DMS114 treated with DMSO at 0.1 percent for 48 hours (cell line): Measurements from ENCODE around the gene KRT3.
"Not testable (repeated sequence)": the region's sequence is repeated elsewhere in the genome, so short reads cannot be mapped to it uniquely, and the experiment has no call there.

Experiments
- DNase-seq: peaks from one replicate; lab custom pipeline; 2025; ENCODE audit not compliant: unreplicated experiment; lab: John Stamatoyannopoulos, UW

KRT3 gene

GRCh38 chr12:52798671-52799504 is 3.0 kb upstream of the KRT3 start:
- no peak for DNase-seq

GRCh38 chr12:52798003-52798670 is 2.2 kb upstream of the KRT3 start:
- DNase-seq, result no peak

GRCh38 chr12:52797529-52797894 is 1.6 kb upstream of the KRT3 start:
- no peak for DNase-seq

GRCh38 chr12:52796839-52797528 is 1.1 kb upstream of the KRT3 start:
- DNase-seq, result no peak

- no peak for DNase-seq
These were observed 495 bp upstream of the KRT3 start for GRCh38 chr12:52796429-52796794.

- DNase-seq, result not testable (repeated sequence)
These were observed 614 bp downstream of the KRT3 start for GRCh38 chr12:52795332-52795674.

GRCh38 chr12:52794479-52795331 is 1.2 kb downstream of the KRT3 start:
- DNase-seq, result no peak

- no peak for DNase-seq
These were observed 3.5 kb downstream of the KRT3 start for GRCh38 chr12:52792185-52793029.

GRCh38 chr12:52791271-52792184 is 4.4 kb downstream of the KRT3 start:
- DNase-seq, result no peak

GRCh38 chr12:52790427-52791270 is 5.3 kb downstream of the KRT3 start:
- DNase-seq, result no peak

- no peak for DNase-seq
These were observed 6.1 kb downstream of the KRT3 start for GRCh38 chr12:52789637-52790426.

- no peak for DNase-seq
These were observed 6.9 kb downstream of the KRT3 start for GRCh38 chr12:52788876-52789636.

- DNase-seq, result no peak
These were observed 7.6 kb downstream of the KRT3 start for GRCh38 chr12:52788192-52788875.

GRCh38 chr12:52787324-52788191 is 8.4 kb downstream of the KRT3 start:
- no peak for DNase-seq

GRCh38 chr12:52784909-52785308 is 11.0 kb downstream of the KRT3 start:
- DNase-seq, result no peak
